Measurements from ENCODE around the gene GET4.
A peak's percentile ranks its signal among the peaks of the same experiment; 100 is the strongest.

GET4 gene, protein sequence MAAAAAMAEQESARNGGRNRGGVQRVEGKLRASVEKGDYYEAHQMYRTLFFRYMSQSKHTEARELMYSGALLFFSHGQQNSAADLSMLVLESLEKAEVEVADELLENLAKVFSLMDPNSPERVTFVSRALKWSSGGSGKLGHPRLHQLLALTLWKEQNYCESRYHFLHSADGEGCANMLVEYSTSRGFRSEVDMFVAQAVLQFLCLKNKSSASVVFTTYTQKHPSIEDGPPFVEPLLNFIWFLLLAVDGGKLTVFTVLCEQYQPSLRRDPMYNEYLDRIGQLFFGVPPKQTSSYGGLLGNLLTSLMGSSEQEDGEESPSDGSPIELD

DNA sequence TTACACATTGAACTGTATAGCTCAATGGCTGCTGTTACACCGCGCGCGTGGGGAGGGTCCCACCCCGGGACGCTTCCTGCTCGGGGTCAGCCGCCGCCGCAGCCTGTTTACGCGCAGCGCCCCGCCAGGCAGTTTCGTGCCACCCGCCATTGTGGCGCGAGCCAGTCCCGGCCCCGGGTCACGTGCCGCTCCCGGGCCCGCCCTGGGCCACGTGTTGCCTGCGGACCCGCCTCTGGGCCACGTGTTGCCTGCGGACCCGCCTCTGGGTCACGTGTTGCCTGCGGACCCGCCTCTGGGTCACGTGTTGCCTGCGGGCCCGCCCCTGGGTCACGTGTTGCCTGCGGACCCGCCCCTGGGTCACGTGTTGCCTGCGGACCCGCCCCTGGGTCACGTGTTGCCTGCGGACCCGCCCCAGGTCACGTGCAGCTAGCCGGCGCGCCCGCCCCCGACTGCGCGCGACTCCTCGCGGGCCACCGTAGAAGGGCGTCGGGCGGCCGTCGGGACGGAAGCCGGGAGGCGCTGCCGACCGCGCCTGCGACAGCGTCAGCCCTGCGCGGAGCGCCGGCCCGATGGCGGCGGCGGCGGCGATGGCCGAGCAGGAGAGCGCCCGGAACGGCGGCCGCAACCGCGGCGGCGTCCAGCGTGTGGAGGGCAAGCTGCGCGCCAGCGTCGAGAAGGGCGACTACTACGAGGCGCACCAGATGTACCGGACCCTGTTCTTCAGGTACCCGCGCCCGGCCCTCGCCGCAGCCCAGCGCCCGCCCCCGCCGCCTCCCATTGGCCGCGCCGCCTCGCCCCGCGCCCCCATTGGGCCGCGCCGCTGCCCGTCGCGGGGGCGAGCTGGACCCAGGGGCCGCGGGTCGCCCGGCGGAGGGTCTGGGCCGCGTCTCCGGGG lies at the start of gene GET4:
GET4 (plus strand) TSS at position 478 of the 895 bp plus-strand sequence; CDS start at position 570, 92 bp downstream.
- peak; percentile 86 for DNase-seq (ENCODE audit: low read depth, low spot score)

GRCh38 chr7:828793-829561 lies 47.4 kb upstream of the GET4 start:
- no peak for DNase-seq (ENCODE audit: low read depth, low spot score)

- no peak for DNase-seq (ENCODE audit: low read depth, low spot score)
These were observed 46.3 kb upstream of the GET4 start for GRCh38 chr7:830069-830468.

GRCh38 chr7:831596-832166 lies 44.7 kb upstream of the GET4 start:
- DNase-seq (ENCODE audit: low read depth, low spot score), result no peak

GRCh38 chr7:832167-832967 lies 44.0 kb upstream of the GET4 start, which contains the start of gene SUN1:
SUN1 (plus strand) TSS chr7:832476; CDS start chr7:832525, 49 bp downstream.
- DNase-seq (ENCODE audit: low read depth, low spot score), result no peak

- DNase-seq (ENCODE audit: low read depth, low spot score), result no peak
These were observed 43.4 kb upstream of the GET4 start for GRCh38 chr7:832968-833424.

GRCh38 chr7:833601-834258 lies 42.6 kb upstream of the GET4 start:
- DNase-seq (ENCODE audit: low read depth, low spot score), result no peak

DNA sequence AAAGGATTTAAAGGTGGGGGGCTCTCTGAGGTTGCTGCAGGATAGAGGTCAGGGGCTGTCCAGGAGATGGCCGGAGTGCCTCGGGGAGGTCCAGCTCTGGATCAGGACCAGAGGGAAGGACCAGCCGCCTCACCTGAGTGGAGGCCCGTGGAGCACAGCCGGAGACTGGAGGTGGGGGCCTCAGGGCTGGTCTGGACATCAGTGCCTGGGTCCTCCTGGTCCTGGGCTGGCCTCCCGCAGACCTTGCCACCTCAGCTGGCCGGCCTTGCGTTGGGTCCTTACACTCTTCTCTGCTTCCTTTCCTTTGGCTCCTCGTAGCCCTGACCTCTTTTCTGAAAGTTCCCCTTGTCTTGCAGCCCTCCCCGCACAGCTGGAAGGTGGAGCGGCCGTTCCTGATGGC lies 42.1 kb upstream of the GET4 start:
- DNase-seq (ENCODE audit: low read depth, low spot score), result no peak

GRCh38 chr7:835021-835420 lies 41.3 kb upstream of the GET4 start:
- no peak for DNase-seq (ENCODE audit: low read depth, low spot score)

- DNase-seq (ENCODE audit: low read depth, low spot score), result no peak
These were observed 40.6 kb upstream of the GET4 start for GRCh38 chr7:835485-836401.

GRCh38 chr7:836429-836828 lies 39.9 kb upstream of the GET4 start:
- no peak for DNase-seq (ENCODE audit: low read depth, low spot score)

DNA sequence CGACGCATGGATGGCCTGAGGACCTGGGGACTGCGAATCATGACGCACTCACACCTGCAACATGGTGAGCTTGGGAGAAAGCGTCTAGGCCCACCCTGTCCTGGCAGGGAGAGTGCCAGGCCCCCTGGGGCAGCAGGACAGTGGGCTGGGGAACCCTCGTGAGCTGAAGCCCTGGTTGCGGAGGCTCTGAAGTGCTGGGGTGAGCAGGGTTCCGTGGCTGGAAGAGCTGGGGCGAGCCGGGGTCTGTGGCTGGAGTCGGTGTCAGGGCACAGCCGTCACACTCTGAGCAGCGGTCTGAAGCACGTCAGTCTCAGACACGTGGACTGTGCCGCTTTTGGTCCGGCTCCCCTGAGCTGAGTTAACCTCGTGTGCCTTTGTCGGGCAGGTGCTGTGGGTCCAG lies 39.4 kb upstream of the GET4 start:
- DNase-seq (ENCODE audit: low read depth, low spot score), result no peak

DNA sequence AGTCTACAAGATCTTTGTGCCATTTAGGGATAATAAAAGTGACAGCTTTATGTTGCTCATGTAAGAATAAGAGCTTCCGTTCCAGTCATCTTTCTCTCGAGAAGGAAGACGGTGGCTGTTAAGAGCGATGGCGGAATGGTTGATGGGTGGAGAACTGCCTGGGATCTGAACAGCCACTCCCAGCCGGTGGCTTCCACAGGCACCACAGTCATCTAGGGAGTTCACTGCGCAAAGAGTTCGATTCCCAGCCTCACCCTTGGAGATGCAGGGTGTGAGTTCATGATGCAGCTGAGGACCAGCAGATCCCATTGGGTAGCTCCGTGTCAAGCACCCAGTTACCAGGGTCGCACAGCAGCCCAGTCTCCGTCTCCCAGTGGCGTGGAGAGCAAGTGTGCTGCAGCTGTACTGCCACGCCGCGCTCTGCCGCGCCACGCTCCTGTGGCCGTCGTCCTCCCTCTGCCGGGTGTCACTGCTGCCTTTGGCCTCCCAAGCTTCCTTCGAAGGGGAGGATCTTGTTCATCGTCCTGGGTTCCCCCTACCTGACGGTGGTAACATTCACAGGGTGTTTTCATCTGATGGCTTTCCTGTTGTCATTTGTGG lies 36.3 kb upstream of the GET4 start:
- no peak for DNase-seq (ENCODE audit: low read depth, low spot score)

DNA sequence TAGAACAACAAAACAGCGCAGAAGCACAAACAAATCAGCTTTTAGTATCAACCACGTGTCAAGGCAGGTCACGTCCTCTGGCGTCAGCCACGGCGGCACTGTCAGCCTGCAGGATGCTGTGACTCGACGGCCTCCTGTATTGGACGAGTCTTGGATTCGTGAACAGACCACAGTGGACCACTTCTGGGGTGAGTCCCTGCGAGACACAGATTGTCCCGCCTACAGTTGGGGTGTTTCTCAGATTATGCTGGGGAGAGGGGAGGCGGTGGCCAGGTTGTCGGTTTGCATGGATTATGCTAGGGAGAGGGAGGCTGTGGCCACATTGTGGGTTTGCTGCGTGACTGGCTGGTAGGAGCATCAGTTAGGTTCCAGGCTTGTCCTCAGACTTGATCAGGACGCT lies 34.4 kb upstream of the GET4 start:
- no peak for DNase-seq (ENCODE audit: low read depth, low spot score)

DNA sequence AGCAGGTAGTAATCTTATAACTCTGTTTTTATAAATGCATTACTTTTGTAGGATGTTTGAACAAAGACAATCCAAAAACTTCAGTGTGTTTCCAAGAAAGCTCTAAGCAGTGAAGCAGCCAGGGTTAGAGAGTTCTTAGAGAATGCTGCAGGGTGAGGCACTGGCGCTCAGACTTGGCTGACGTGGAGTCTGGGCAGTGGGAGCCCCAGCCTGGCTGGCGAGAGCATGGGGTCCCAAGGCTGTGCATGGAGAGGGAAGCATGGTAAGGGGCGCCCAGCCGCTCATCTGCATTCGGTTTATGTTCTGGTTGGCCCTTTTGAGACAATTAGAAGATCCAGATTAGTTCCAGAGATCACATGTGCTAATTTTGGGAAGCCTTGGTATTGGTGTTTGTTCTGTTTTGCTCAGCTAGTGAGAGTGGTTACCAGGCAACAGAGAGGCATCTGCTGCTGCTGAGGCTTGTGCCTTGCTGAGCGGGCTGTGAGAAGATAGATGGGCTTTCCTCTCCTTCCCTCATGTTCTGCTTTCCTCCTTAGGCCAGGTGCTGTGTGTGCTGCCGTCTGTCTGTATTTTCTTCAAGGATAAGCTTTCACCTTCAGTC lies 33.8 kb upstream of the GET4 start:
- no peak for DNase-seq (ENCODE audit: low read depth, low spot score)

- no peak for DNase-seq (ENCODE audit: low read depth, low spot score)
These were observed 33.1 kb upstream of the GET4 start for GRCh38 chr7:843230-843629.

- no peak for DNase-seq (ENCODE audit: low read depth, low spot score)
These were observed 32.3 kb upstream of the GET4 start for GRCh38 chr7:844043-844442.

GRCh38 chr7:844514-844913 lies 31.8 kb upstream of the GET4 start:
- DNase-seq (ENCODE audit: low read depth, low spot score), result no peak
